Left colon (tissue), 2 donors: Measurements from ENCODE around the gene MYO3B. TPM values are rescaled to one million over a fixed set of nuclear protein-coding genes. Genes with fewer than 3 reads are reported as not detected.

Experiments
- ATAC-seq: fragments of 200-7000 bp; cut with Tn5 transposase; one replicate; pipeline ENCODE4 v1.9.1; 2020; ENCODE audit warnings: mild to moderate bottlenecking, moderate library complexity
- DNase-seq, 2 donors: peaks; one replicate each; pipeline ENCODE4 v3.0.0-alpha.2; 2020
- intact Hi-C, 2 donors: fragments of 100-400 bp; cut with DNase I in 1 of 2; cut with micrococcal nuclease in 1 of 2; formaldehyde crosslinking; loops; one replicate each; pipeline versions ENCODE4 v1.11.2 to v1.14.0; 2022; cut with DNase I, micrococcal nuclease
- long read RNA-seq: library from polyadenylated mRNA; unstranded; transcript quantifications from one replicate; pipeline ENCODE4 v2.0.0, GENCODE V29; 2021
- total RNA-seq, 2 donors: library from RNA; stranded (reverse); fragmentation: NEBNext Ultra II Directional; extraction: Animal tissue kit (Norgen Biotek cat#: 25700); gene quantifications; one replicate each; pipeline ENCODE4 v1.2.1, GENCODE V29; 2021
- donor health status: DM: no; HTN: no; CAD: no.
- donor health status: DM: yes; HTN: yes; CAD: no.

MYO3B gene
- under 1 TPM in 1 of 2 donors, not detected in 1; 0.09 TPM for total RNA-seq
- long read RNA-seq, result 0 reads

GRCh38 chr2:170177950-170178781, at the start of gene MYO3B:
Gene MYO3B, plus strand, starts transcription at chr2:170178147. Its CDS starts 141 bp downstream, at chr2:170178288.
- intact Hi-C loops, result no loop called here
- DNase-seq (no peak), ATAC-seq (no peak)

- no peak for DNase-seq
- ATAC-seq, result no peak
- intact Hi-C loops, result no loop called here
Measured at GRCh38 chr2:170139276-170139967, 38.5 kb upstream of the MYO3B start.

DNA sequence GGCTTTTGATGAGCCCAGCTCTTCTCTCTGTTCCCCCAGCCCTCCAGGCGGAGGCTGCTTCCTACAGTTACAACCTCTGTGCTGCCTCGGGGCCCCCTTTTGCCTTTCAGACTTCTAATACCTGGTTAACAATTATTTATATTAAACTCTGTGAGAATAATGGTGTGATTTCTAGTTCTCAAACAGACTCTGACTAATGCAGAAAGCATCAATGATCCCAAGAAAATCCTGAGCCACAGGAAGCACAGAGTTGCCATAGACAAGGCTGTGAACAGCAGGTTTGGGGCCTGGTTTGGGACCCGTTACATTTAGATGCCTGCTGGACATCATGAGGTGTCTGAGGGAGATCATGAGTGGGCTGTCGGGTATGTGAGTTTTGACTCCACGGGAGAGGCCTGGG, 37.4 kb upstream of the MYO3B start:
- intact Hi-C loops, result no loop called here
- ATAC-seq (no peak), DNase-seq (no peak)

DNA sequence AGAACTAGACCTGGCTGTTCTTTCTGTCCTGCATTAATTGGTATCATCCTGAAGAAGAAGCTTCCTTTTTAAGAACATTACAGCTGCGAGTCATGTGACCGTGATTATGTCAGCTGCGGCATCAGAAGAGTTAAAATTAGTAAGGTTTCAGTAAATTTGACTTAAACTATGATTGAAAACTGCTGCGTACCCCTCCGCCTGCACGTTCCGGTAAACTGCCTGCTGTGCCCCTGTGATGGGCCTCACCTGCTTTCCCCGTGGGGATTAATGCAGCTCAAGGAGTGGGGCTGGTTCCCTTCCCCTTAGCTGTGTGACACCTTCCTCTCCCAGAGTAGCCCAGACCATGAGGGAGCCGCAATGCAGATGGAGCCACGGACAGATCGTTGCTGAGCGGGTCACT, 36.1 kb upstream of the MYO3B start:
- DNase-seq, result no peak
- no peak for ATAC-seq
- intact Hi-C loops, result no loop called here

DNA sequence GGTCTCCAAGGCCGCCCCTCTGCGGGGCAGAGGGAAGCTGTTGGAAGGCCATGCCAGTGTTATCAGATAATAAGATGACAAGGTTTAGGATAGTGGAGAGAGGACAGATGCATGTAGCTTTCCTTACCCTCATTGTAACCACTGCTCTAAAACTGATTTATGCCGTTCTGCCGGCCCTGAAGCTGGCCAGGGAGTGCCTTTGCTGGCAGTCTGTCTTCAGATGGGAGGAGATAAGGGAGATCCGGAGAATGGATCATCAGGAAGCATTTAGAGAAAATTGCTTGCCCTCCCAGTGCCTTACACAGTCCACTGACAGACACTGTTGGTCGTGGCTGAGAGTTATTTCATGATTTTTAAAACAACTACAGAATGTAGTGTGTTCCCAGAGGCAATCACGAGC, 35.4 kb upstream of the MYO3B start:
- no peak for DNase-seq
- intact Hi-C loops, result no loop called here
- no peak for ATAC-seq

- ATAC-seq (no peak), DNase-seq (no peak)
- intact Hi-C loops, result no loop called here
Measured at GRCh38 chr2:170143045-170143717, 34.8 kb upstream of the MYO3B start.

DNA sequence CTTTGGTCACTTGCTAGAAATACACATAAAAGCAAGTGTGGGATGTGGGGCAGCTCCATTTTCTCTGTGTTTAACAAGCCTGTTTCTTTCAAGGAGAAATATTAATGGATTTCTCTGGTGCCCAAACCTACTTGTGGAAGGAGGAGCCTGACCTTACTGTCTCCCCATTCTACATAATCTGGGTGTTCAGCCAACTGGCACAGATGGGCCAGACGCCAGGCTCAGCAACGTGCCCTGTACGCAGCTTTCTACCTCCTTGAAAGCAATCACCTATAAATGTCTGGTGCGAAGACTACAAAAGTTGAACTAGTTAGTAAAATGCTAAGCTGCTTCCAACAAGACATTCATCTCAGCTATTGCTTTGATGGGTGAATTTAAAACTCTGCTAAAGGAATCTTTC, 33.2 kb upstream of the MYO3B start:
- ATAC-seq, result no peak
- intact Hi-C loops, result no loop called here
- no peak for DNase-seq

DNA sequence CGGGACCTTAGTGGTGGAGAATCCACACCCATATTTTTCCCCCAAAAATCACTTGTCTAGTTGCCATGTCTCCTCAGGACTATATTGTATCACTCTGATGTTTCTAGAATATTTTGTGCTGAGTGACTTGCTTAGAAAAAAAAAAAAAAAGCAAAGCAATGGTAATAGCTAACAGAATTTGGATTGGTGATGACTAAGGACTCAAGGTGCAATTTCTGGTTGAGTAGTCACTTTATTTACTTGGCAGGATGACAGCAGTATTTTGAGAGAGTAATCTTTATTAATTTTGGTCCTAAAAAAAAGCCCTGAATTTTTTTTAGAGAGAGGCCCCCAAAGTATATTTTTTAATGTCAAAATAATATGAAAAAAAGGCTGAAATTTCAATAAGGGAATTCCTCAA, 32.8 kb upstream of the MYO3B start:
- DNase-seq (no peak), ATAC-seq (no peak)
- intact Hi-C loops, result no loop called here

- no peak for DNase-seq
- intact Hi-C loops, result no loop called here
- no peak for ATAC-seq
Measured at GRCh38 chr2:170145675-170146432, 32.1 kb upstream of the MYO3B start.

- ATAC-seq (no peak), DNase-seq (no peak)
- intact Hi-C loops, result no loop called here
Measured at GRCh38 chr2:170146784-170147183, 31.2 kb upstream of the MYO3B start.

DNA sequence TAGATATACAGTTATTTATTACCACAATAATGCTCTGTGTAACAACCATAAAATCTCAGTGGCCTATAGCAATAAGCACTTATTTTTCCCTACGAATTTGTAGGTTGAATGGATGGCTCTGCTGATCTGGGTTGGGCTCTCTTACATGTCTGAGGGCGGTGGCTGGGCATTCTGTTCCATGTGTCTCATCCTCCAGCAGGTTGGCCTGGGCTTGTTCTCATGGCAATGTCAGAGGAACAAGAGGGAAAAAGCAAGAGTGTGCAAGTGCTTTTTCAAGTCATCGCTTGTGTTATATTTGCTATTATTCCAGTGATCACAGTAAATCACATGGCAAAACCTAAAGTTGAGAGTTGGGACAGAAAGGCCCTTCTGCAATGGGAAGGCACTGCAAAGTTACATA, 30.4 kb upstream of the MYO3B start:
- DNase-seq (no peak), ATAC-seq (no peak)
- intact Hi-C loops, result no loop called here

DNA sequence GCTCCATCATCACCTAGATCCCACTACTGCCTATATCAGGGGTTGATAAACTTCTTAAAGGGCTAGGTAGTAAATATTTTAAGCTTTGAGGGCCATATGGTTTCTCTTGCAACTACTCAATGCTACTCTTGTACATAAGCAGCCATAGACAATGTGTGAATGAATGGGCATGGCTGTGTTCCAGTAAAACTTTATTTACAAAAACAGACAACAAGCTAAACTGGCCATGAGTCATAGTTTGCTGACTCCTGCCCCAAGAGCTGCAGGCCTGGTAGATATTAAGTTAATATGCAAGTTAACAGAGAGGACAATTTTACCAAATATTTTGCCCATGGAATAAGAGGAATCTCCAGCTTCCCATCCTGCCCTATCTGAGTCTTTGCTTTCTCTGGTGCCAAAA, 29.8 kb upstream of the MYO3B start:
- intact Hi-C loops, result no loop called here
- DNase-seq, result no peak
- no peak for ATAC-seq

GRCh38 chr2:170152421-170152820, 25.5 kb upstream of the MYO3B start:
- intact Hi-C loops, result no loop called here
- ATAC-seq (no peak), DNase-seq (no peak)

DNA sequence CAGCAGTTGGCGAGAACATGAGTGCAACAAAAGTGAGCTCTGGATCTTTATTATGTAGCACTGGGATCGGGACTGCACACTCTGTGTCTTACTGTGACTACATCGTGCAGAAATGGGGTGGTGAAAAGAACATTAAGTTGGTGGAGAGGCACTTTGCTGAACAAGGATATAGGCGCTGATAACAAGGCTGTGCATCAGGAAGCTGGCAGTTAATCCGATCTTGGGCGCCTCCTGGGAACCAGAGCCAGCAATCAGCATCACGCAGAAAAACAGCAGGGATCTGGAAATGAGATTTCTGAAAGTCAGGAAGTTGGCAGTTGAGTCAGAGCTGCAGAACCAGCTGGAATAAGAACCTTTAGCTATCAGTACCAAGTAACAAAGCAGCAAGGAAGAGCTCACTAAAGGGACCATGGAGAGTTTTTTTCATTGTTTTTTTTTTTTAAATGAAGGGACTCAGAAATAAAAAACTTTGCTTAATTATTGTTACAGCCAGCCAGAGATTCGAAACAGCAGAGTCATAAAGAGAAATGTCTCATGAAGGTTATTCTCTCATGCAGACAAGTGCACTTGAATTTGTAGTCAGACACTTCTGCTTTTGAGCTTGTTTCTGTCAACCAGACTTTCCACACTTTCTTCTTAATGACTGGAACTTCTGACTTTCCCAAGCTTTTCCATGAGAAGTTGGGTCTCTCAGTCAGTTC, 22.8 kb upstream of the MYO3B start:
- ATAC-seq, result no peak
- DNase-seq, result no peak
- intact Hi-C loops, result no loop called here

GRCh38 chr2:170155723-170156253, 22.2 kb upstream of the MYO3B start:
- ATAC-seq (no peak), DNase-seq (no peak)
- intact Hi-C loops, result no loop called here

DNA sequence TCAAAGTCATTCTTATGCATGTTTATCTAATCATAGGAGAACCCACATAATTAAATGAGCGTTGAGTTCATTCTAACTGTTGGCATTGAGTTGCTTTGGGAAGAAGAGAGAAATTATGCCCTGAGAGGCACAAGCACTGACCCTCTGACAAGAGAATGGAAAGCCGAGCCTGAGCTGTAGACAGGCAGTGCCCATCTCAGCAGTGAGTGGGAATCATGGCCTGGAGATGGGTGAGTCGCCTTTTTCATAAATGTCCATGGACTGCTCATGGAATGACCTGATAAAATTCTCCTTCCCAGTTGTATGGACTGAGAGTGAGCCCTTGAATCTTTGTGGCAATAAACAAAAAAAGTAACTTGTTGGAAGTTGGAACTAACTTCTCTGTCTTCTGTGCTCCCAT, 21.4 kb upstream of the MYO3B start:
- no peak for DNase-seq
- intact Hi-C loops, result no loop called here
- no peak for ATAC-seq

DNA sequence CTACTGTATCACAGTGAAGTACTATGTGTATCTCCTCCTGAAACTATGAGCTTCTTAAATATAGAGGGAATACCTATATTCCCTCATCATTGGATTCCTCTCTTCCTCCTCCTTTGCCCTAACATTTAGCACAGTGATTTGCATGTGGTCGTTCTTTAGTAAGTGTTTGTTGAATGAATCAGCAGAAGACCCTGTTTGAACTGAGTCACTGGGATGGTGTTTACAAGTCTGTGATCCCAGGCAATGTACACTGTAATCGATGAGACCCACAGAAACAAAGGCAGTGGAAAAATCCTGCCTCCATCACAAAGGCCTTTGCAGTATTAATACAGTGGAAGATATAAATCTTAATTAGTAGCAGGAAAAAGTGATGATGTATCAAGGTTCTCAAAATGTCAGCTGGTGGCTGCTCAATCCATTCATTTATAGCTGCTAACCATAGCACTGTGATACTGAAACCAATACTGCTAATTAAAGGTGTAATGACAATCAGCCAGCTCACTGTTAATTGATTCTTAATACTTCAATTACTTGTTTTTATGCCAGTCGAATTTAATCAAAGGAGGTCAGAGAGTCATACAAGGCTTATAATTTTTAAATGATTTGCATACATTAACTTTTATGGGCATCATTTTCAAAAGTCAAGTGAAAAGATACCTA, 20.8 kb upstream of the MYO3B start:
- DNase-seq (no peak), ATAC-seq (no peak)
- intact Hi-C loops, result no loop called here

- intact Hi-C loops, result no loop called here
- DNase-seq (no peak), ATAC-seq (no peak)
Measured at GRCh38 chr2:170159060-170159459, 18.9 kb upstream of the MYO3B start.
